Measurements from ENCODE around the gene PDE4D.

The PDE4D gene

DNA sequence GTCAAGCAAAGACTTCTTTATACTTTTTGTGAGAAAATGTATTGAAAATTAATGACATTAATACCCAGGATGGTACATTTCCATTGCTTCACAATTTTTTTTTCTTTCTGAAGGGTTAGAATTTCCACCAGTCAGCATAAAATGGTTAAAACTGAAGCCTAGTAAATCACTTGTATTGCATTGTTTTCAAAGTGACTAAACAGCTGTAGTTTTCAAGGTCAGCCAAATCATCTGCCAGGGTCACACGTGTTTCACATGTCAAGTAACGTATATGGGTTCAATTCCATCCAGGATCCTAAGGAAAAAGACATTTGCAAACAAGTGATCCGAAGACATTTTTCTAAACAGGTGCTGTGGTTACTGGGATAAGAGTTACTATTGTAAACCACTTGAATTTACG lies 736.5 kb downstream of the PDE4D start:
- DNase-seq = no peak

DNA sequence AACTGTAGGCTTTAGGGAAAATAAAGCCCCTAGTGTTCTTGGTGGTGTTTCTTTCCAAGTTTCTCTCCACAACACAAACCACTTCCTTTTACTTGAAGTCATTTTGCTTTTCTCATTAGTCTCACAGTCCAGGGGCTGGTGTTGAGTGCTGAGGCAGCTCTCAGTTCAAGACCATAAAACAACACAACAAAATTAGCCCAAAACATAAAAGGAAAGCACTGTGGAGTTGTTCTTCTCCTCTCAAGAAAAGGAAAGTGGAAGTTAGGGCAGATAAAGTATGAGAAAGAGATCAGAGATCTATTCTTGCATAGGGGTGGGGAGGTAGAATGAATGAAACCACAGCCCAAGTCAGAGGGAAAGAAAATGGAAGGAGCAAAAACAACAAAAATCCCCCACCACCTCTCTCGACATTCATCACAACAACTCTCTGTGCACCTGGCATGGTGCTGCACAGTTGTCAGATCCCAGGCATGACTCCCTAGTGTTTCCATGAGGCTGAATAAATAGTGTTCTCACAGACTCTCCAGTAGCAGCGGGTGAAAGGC lies 740.8 kb downstream of the PDE4D start:
- DNase-seq = no peak

DNA sequence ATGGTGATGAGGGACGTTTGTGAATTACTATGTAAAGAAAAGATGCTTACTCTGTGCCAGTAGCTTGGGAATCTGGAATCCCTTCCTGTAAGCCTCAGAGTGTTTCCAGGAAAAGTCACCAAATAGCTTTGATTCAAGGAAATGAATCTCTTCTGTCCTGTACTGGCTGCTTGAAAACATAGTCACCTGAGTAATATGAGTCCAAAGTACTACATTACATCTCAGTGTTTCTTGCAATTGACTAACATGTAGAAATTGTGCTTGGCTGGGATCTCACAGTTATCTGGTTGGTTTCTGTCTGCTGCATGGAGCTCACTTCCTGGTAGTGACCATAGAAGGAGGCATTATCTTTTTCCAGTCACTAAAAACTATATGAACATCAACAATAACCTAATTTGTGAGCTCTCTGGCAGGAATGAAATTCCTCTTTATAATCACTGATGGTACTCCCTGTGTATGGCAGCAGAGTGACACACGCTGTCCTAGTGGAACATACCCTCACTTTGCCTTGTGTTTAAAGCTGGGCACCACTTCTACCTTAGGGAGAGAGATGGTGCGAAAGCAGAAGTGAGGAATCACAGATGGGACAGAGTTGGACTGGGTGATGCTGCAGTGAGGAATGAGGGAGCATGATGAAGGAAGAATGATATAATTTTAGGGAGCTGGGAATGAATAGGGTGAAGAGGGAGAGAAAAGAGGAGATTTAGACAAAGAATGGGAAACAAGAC lies 742.2 kb downstream of the PDE4D start:
- DNase-seq = no peak

DNA sequence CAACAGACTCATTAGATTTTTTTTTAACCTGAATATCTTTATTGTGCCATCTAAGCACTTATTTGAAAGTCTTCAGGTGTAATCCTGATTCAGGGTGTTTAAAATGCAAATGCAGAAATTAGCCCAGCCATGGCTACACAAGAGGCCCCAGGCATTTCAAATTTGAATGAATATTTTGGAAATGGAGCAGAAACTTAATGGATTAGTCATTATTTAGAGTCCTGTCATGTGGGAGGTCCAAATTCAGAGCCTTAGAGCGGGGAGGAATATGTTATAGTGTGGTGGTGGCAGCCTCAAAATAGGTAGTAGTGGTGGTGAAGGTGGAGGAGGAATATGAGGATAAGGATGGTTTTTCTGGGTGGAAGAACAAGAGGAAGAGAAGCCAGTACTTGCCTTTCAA lies 743.7 kb downstream of the PDE4D start:
- DNase-seq = no peak

DNA sequence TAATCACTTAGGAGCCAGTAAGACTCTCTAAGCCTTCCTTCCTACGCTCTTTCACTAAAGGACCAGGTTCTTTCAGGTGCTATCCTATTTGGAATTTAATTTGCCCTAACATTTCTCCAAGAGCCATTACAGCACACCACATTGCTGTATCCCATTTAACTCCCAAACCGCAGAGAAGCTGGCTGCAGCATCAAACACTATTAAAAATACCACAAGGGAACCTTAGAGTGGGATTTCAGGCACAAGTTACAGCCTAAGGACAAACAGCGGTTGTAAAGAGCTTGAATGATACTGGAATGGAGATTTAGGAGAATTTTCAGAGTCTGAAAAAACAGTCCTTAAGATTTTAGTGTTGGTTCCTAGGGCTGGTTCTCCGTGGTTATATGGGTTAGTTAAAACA lies 744.3 kb downstream of the PDE4D start:
- no peak for DNase-seq

DNA sequence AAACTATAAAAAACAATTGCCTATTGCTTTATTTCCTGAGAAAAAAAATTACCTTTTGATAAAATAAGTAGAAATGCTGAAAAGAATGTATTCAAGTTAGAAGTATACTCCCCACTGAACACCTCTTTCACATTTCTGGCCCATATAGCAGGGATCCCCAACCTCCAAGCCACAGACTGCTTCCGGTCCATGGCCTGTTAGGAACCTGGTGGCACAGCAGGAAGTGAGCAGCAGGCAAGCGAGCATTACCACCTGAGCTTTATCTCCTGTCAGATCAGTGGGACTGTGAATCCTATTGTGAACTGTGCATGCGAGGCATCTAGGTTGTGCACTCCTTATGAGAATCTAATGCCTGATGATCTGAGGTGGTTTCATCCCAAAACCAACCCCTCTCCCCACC lies 746.8 kb downstream of the PDE4D start:
- no peak for DNase-seq

DNA sequence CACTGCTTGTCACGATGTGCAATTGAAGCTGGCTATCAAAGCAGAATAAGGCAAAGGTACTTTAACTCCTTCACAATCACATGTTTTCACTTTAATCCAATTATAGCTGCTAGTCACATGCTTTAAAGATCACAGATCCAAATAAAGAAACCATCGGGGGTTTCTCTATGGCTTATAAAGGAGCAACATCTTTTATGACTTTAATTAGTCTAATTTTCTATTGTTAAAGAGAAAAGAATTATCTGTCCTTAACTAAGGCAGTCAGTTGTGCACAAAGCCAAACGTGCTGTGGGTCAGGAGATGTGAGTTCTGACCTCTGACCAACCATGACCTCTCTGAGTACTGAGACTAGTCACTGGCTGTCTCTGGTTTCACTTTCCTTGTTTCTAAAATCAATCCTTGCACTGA lies 749.6 kb downstream of the PDE4D start:
- no peak for DNase-seq

DNA sequence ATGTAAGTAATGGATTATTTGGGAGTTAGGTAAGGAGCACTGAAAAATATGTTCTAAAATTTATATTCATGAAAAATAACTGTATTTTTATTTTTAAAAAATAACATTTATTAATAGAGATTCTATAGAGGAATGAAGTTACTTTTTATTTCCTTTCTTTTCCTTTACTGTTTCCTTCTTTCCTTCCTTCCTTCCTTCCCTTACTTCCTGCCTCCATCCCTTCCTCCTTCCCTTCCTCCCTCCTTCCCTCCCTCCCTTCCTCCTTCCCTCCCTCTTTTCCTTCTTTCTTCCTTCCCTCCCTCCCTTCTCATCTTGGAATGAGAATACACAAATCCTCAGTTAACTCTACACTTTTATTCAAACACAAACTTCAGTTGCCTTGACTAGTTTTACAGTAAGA lies 750.6 kb downstream of the PDE4D start:
- no peak for DNase-seq

DNA sequence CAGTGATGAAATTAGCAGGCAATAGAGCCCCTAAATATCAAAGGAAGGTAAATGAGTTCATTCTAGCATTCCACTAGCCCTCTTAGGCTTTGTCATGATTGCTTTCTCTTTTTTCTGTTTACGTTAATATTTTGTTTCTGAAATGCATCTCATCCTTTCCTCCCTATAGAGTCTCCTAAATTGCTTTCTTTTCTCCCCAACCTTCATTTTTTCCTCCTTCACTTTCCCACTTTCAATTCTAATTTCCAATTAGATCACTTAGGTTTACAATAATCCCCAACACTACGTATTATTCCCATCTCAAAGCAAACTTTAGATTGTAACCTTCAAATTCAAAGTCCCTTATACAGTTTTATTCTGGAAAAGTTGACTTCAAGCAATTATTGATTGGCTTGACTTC lies 751.4 kb downstream of the PDE4D start:
- DNase-seq = no peak

DNA sequence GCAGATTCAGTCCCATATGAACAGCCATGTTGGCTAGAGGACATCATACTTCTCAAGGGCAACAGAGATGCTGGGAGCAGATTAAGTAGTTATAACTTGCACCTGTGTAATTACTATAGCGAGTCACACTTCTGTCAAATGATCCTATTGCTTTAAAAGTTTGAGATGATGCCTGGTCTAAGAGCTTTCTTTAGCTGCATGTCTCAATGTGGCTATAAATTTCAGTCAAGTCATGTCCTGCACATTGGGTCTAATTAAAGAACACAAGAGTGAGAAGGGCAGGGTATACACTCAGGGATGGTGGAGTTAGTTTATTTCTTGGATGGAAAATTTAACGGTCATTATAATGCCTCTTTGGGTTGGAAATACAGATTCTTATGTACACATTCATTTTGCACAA lies 753.4 kb downstream of the PDE4D start:
- DNase-seq = no peak

DNA sequence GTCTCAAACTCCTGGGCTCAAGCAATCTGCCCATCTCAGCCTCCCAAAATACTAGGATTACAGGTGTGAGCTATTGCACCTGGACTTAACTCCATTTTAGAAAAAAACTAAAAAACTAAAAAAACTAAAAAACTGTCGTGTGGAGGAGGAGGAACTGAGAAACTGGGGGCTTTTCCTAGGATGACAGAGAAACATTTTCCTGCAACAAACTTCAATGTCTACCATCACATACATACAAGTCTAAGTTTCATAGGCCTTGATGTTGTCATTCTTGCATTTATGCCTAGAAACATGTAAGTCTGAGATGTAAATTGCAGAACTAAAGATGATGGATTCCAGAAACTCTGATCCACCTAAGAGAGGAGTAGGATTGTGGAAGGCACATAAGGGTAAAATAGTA lies 753.8 kb downstream of the PDE4D start:
- no peak for DNase-seq

DNA sequence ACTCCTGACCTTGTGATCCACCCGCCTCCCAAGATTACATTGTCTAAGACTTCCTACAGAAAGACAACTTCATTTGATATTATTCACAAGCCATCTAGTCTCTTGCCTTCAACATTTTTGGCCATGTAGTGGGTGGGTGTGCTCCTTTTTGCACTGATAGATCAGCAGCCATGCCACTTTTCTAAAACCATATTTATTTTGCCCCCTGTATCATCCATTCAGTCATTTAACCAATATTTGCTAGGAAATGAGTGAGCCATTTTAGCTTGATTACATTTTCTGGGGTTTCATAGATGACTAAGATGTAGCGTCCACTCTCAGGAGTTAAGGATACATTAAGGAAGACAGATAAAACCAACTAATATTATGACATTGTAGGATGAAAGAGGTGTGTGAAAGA lies 755.0 kb downstream of the PDE4D start:
- DNase-seq = no peak

DNA sequence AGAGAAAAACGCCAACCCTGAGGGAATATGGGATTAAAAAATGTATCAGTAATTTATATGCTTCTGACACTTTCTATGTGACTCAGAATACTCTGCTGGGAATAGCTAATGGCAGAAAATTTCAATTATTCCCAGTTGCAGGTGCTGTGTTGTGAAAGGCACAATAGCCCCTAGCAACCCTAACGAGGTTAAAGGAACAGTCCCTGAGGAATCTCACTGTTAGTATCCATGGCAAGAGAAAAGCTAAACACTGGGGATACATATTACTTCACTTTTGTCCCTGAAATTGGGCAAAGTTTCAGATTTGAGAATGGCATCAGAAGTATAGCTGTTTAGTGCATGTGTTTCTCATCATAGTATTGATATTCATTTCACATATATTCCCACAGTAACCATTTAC lies 755.7 kb downstream of the PDE4D start:
- no peak for DNase-seq

DNA sequence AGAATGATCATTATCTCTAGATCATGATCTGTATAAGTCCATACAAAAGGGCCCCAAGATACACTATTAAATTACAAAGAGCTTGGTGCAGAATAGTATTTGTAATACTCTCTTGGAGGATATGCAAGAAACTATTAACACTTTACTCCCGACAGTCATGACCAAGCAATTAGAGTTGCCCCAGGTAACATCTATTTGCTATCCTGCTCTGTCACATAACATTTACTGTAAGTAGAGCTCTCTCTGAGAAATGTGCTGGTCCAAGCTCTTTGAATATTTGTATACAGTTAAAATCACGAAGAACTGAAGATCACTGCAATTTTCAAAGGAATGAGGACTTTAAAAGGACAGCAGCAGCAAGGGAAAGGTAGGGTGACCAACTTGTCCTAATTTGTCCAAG lies 757.0 kb downstream of the PDE4D start:
- DNase-seq = no peak

DNA sequence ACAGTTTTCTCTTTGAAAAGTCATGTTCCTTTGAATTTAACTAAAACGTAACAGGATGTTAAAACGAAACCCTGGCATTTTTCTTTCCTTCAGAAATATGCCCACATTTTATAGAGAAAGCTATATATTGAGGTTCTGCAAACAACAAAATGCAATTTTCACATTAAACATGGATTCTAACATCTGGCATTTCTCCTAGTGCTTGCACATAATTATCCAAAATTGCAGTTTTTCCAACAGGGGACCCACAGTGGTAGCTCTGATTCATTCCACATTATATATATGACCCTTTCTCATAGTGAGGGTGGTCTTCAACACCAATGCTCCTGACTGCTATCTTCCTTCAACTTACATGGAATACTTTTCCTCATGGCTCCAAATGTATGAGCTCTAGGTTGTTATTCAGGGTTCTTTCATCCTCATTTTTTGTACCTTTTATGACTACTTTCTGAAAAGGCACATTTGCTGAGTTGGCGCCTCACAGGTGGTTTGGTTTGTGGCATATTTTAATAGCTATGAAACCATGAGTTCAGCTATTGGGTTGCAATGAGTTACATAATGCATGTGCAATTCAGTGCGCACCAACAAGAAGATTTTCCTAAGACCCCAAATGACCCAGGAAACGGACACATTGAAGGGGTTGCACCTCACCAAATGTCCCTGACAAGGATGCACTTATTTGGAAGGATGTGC lies 758.9 kb downstream of the PDE4D start:
- no peak for DNase-seq

DNA sequence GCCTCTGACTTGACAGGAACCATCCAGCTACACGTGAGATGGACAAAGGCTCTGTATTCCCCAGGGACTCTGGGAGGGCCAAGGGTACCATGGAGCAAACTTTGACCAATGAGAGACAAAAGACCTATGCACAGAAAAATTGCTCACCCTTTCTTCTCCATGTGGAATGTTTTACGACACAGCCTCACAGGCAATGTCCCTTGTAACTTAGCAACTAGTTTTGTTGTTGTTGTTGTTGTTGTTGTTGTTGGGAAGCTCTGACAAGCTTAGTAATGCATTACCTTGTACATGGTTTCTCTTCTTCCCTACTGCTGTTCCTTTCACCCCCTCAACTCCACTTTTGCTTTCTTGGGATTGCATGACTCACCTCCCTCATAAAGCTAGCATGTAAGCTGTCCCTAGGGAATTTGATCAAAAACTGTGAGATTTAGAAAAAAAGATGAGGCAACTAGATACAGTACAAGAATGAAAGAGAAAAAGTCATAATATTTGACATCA lies 759.7 kb downstream of the PDE4D start:
- peak; percentile 95 for DNase-seq

DNA sequence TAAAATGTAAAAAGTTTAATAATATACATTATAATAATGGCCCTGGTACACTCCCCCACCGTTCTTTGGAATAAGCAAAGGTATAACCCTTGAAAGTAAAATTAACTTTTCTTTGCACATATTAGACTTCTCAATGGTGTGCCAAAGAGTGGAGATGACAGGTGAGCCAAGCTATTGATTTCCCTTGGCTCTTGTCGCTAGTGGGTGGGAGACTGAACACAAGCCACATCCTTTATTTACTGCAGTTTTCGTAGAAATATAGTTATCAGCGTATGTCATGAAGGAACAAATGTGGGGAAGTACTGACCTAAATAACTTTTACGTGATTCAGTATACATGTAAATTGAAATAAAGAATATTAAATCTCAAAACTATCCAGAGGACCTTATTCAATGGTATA lies 761.4 kb downstream of the PDE4D start:
- no peak for DNase-seq

DNA sequence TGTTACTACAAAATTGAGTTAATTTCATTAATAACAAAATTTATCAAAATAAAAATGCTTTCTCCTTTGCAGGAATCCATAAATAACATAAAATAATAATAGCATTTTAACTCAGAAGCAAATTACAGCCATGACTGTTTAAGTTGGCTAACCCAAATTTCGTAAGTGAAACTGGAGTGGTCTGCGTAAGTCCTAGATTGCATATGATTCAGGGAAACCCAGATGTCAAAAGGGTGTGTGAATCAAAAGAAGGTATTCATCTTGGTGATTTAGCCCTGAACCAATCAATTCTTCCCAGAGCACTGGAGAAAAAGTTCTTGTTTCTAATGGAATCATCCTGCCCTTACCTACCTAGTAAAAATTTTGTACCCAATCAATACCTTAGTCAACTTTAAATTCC lies 763.1 kb downstream of the PDE4D start:
- peak; percentile 49 for DNase-seq

DNA sequence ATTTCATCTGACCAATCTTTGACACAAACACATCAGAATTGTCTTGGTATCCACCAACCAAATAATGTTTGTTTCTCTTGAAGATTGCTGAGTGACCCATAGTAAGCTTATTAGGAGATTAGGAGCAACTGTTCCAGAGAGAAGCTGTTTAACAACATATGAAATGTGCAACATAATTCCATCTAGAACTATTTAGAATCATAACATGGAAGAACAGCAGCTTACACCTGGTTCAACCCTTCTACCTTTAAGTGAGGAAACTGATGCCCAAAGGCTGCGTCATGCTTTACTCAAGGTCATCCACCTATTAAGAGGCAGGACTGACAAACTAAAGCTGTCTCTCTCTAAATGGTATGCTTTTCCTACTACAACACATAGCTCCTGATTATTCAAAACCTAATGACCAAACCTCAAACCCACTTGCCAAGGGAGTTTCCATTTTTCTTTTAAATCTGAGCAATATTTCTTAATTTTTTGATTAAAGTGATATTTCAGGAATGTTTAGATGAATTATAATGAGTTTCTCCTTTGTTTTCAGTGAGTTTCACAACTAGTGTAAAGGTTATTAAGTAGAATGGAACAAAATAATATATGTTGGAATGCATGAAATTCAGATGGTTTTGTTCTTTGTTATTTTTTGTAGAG lies 764.8 kb downstream of the PDE4D start:
- DNase-seq = peak; percentile 41

DNA sequence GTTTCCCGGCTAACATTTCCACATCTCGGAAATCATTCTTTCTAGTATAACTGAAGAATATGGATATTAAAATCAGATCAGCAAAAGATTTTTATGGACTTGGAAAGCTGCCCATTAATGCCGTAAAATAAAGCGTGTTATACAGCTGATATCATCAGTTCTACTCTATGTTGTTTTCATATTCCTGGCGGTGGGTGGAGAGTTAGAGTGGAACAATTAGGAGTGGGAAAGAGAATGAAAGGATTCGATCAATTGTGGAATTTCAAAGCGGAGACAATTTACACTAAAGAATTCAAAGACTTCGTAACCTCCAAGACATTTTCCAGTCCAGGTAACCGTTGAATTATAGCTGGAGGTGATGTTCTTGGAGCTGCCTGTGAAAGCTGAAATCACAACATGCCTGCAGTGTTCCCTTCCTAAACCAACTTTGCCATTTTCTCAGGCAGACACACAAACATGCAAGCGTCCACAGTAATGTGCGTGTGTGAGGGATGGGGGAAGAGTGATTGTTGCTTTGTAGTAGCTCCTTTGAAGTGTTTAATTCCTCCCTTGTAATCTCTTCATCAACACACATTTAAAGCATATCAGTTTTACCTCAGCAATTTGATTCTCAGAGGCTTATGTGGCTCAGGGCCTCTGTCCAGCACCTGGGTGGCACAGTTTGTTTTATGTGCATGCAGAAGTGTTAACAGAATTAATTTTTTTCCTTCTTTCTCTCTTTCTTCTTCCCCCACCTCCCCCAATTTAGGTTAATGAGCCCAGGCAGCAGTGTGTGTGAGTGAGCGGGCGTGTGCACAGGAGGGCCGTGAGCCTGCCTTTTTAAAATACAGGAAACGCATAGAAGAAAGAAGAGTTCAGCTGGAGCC lies 766.6 kb downstream of the PDE4D start:
- peak; percentile 77 for DNase-seq

DNA sequence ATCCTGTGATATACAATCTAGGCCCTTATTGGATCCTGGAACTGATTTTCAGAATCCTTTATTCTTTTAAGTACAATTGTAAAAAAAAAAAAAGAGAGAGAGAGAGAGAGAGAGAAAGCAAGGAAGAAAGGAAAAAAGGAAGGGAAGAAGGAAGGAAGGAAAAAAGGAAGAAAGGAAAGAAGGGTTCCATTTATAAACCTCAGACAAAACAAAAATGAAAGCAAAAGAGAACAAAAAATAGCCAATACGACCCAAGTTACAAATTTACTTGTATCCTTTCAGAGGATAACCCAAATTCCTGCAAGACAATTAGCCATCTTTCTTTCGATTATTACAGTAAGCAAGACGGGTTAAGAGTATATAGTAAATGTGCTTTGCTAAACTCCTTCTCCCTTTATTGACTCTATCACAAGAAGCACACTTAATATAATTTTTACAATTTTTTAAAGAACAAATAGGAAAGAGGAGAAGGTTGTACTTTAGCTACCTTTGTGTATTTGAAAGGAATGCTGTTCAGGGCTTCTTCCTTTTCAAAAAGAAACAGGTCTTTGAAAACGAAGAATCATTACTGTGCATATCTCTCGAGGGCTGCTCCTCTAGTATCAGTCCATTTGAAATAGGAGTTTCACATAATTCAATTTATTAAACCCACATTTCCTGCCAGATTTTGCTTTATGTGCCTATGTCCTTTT lies 767.4 kb downstream of the PDE4D start:
- peak; percentile 16 for DNase-seq
